PC-9 (cell line): ENCODE data around the gene PARP3. TPM values are rescaled to one million over a fixed set of nuclear protein-coding genes. Genes with fewer than 3 reads are reported as not detected.
"Not testable (repeated sequence)": the region's sequence is repeated elsewhere in the genome, so short reads cannot be mapped to it uniquely, and the experiment has no call there.

ENCODE experiments used
- BruUV-seq: library from RNA; stranded (reverse); fragments of 400-500 nt; replicated peaks from 2 replicates; lab custom pipeline; 2021; lab: Mats Ljungman, UMichigan
- CTCF ChIA-PET: fragments of 300-600 bp; sonication (Branson Sonifier 250); formaldehyde crosslinking; loops from one replicate; lab custom pipeline; 2022; ENCODE audit warnings: antibody characterized with exemption; lab: Charles Lee
- POLR2A ChIA-PET: fragments of 300-600 bp; sonication (Branson Sonifier 250); formaldehyde crosslinking; loops from one replicate; lab custom pipeline; 2022; ENCODE audit warnings: antibody characterized with exemption; ENCODE audit not compliant: unreplicated experiment; lab: Charles Lee
- DNase-seq, 2 experiments: peaks; one replicate each; pipeline versions ENCODE4 v3.0.0 to v3.0.0-alpha.2; 2015 to 2022; ENCODE audit warnings: mixed read lengths in 1 of 2
- H2AFZ ChIP-seq: fragments of 200-600 bp; sonication (generic); 2 replicates; pipeline ENCODE4 v1.8.1; 2017; ENCODE audit warnings: antibody characterized with exemption
- H3F3A ChIP-seq: fragments of 200-600 bp; sonication (generic); 2 replicates; pipeline ENCODE4 v1.8.1; 2017; ENCODE audit warnings: antibody characterized with exemption, mild to moderate bottlenecking, low read depth; ENCODE audit not compliant: insufficient read depth
- H3K27ac ChIP-seq: fragments of 200-600 bp; sonication (generic); 2 replicates; pipeline ENCODE4 v1.6.1; 2016; ENCODE audit warnings: mixed run types
- H3K27me3 ChIP-seq: fragments of 200-600 bp; sonication (generic); 2 replicates; pipeline ENCODE4 v1.6.1; 2016; ENCODE audit warnings: low read depth, mixed run types; ENCODE audit not compliant: insufficient read depth
- H3K36me3 ChIP-seq: fragments of 200-600 bp; sonication (generic); 2 replicates; pipeline ENCODE4 v1.6.1; 2016; ENCODE audit warnings: low read depth, mixed run types
- H3K4me1 ChIP-seq: fragments of 200-600 bp; sonication (generic); replicated peaks from 2 replicates; pipeline ENCODE4 v1.6.1; 2016; ENCODE audit warnings: mixed run types; ENCODE audit not compliant: insufficient read depth
- H3K4me2 ChIP-seq: fragments of 200-600 bp; sonication (generic); 2 replicates; pipeline ENCODE4 v1.6.1; 2017; ENCODE audit warnings: mixed run types
- H3K4me3 ChIP-seq: fragments of 200-600 bp; sonication (generic); 2 replicates; pipeline ENCODE4 v1.6.1; 2016; ENCODE audit warnings: mixed run types
- H3K79me2 ChIP-seq: fragments of 200-600 bp; sonication (generic); 2 replicates; pipeline ENCODE4 v1.6.1; 2017; ENCODE audit warnings: low read depth, mixed run types
- H3K9me2 ChIP-seq: fragments of 200-600 bp; sonication (generic); 2 replicates; pipeline ENCODE4 v1.8.1; 2017; ENCODE audit warnings: mild to moderate bottlenecking; ENCODE audit not compliant: insufficient read depth
- H3K9me3 ChIP-seq: fragments of 200-600 bp; sonication (generic); 2 replicates; pipeline ENCODE4 v1.8.1; 2016; ENCODE audit warnings: low read depth; ENCODE audit not compliant: insufficient read depth
- H4K20me1 ChIP-seq: fragments of 200-600 bp; sonication (generic); 2 replicates; pipeline ENCODE4 v1.8.1; 2017; ENCODE audit not compliant: insufficient read depth
- EZH2 ChIP-seq: fragments of 200-600 bp; sonication (generic); IDR thresholded peaks from 2 replicates; pipeline ENCODE4 v1.8.0; 2017; ENCODE audit warnings: antibody characterized with exemption, low read depth
- intact Hi-C: fragments of 100-400 bp; cut with micrococcal nuclease; formaldehyde crosslinking; loops from one replicate; pipeline ENCODE4 v1.10.0; 2022; ENCODE audit not compliant: unreplicated experiment
- total RNA-seq: library from RNA; stranded (reverse); gene quantifications from 2 replicates; pipeline ENCODE4 v1.2.3, GENCODE V29; 2021
- TF ChIP-seq, protein P1 (sequence below): fragments of 200-600 bp; sonication (generic); conservative IDR thresholded peaks from 2 replicates; pipeline ENCODE4 v1.6.1; 2017; ENCODE audit warnings: mixed run types, antibody characterized with exemption, mild to moderate bottlenecking, moderate library complexity

Gene PARP3
- total RNA-seq, 1 experiment from 2014 or later: 24.4 TPM

DNA sequence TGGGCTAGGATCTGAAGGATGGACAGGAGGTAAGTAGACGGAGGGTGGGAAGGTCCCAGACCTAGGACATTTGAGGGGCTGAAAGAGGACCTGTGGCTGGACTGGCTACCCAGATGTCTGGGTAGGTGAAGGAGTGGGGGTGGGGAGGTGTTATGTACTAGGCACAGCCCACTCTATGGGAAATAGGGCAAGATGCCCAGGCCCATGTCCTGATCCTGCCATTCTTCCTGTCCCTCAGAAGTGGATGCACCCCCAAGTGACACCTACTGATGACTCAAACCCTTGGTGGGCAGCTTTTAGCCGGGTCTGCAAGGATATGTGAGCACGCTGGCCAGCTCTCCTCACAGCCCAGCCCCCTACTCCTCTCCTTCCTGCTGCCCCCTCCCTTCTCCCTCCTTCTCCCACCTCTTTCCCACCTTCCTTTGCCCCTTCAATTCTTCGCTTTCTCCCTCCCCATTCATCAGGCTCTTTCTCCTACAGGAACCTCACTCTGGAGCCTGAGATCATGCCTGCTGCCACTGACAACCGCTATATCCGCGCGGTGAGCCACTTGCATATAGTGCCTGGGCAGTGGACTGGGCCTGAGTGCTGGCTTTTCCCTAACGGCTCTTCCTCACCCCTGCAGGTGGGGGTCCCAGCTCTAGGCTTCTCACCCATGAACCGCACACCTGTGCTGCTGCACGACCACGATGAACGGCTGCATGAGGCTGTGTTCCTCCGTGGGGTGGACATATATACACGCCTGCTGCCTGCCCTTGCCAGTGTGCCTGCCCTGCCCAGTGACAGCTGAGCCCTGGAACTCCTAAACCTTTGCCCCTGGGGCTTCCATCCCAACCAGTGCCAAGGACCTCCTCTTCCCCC lies 46.4 kb downstream of the PARP3 start:
- no peak overlapping the region for H3K27ac ChIP-seq
- no peak overlapping the region for H3K4me3 ChIP-seq
- DNase-seq: no peak
- H3K4me2 ChIP-seq: no peak overlapping the region
- H3F3A ChIP-seq: peaks cover 58% of the 10 kb centered on the region
- H3K9me2 ChIP-seq: no peaks in the 10 kb centered on the region
- H3K9me3 ChIP-seq: no peaks in the 10 kb centered on the region
- H3K27me3 ChIP-seq: no peaks in the 10 kb centered on the region
- no peak overlapping the region for H2AFZ ChIP-seq
- no TSS peak for BruUV-seq
- peaks cover 12% of the 10 kb centered on the region for H3K4me1 ChIP-seq
- CTCF ChIA-PET: no interaction called here
- POLR2A ChIA-PET: interaction anchor here (0.6 kb wide), 1 partner anchor 262 kb away, joined by 9 read pairs; no protein-coding TSS in a partner anchor
- intact Hi-C loops: no loop called here
- H3K36me3 ChIP-seq: peaks cover 9% of the 10 kb centered on the region; the same call in 1 of the 2 replicates
- 0 out of 2 replicates have a peak, but pooled peaks cover 10% of the 10 kb centered on the region for H4K20me1 ChIP-seq
- no peak for TF ChIP-seq EZH2
- TF ChIP-seq, protein P1, sequence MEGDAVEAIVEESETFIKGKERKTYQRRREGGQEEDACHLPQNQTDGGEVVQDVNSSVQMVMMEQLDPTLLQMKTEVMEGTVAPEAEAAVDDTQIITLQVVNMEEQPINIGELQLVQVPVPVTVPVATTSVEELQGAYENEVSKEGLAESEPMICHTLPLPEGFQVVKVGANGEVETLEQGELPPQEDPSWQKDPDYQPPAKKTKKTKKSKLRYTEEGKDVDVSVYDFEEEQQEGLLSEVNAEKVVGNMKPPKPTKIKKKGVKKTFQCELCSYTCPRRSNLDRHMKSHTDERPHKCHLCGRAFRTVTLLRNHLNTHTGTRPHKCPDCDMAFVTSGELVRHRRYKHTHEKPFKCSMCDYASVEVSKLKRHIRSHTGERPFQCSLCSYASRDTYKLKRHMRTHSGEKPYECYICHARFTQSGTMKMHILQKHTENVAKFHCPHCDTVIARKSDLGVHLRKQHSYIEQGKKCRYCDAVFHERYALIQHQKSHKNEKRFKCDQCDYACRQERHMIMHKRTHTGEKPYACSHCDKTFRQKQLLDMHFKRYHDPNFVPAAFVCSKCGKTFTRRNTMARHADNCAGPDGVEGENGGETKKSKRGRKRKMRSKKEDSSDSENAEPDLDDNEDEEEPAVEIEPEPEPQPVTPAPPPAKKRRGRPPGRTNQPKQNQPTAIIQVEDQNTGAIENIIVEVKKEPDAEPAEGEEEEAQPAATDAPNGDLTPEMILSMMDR: no peak
- H3K79me2 ChIP-seq: peaks cover 19% of the 10 kb centered on the region

DNA sequence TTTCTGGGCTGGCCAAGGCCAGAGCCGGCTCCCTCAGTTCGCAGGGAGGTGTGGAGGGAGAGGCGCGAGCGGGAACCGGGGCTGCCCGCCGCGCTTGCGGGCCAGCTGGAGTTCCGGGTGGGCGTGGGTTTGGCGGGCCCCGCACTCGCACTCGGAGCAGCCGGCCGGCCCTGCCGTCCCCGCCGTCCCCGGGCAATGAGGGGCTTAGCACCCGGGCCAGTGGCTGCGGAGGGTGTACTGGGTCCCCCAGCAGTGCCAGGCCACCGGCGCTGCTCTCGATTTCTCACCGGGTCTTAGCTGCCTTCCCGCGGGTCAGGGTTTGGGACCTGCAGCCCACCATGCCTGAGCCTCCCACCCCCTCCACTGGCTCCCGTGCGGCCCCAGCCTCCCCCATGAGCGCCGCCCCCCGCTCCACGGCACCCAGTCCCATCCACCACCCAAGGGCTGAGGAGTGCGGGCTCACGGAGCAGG lies 48.4 kb downstream of the PARP3 start:
- H3K4me2 ChIP-seq, H3K9me3 ChIP-seq, DNase-seq, BruUV-seq, H3K27me3 ChIP-seq, H3K27ac ChIP-seq, H2AFZ ChIP-seq, H4K20me1 ChIP-seq, H3K9me2 ChIP-seq, intact Hi-C loops, H3K4me3 ChIP-seq: not testable (repeated sequence)
- Histone ChIP-seq H3K79me2 (peaks cover 32% of the 10 kb centered on the region), H3F3A (peaks cover 69% of the 10 kb centered on the region), H3K4me1 (peaks cover 11% of the 10 kb centered on the region), H3K36me3 (peaks cover 24% of the 10 kb centered on the region)
- CTCF ChIA-PET: interaction anchor here (0.6 kb wide), 1 partner anchor 11 kb away, joined by 4 read pairs; no protein-coding TSS in a partner anchor
- POLR2A ChIA-PET: interaction anchor here (0.6 kb wide), 1 partner anchor 298 kb away, joined by 4 read pairs; no protein-coding TSS in a partner anchor

DNA sequence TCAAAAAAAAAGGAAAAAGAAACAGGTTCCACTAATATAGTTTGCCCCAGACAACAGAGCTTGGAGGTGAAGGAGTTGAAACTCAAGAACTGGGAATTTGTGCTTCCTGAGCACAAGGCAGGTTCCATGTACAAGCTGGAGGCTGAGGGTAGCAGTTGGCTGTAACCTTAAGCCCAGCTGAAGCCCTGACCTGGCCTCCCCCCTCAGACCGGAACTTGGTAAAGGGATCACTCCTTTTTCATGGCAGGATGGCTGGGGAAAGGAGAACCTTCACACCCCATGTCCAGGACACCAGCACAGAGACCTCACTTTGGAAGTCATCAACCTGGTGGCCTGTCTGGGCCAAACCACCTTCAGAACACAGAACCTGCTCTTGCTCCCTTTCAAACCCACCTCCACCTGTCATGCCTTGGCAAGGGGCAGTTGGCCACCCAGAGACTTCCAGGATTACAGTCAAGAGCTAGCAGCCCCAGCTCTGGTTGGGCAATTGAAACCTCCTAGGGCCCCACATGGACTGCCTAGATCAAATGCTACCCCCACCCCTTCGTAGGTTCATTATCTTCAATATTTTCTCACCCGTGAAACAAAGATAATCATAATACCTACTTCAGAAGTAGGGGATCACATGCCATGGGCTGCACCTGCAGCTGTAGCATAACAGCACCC lies 50.0 kb downstream of the PARP3 start:
- peaks cover 35% of the 10 kb centered on the region for H3K79me2 ChIP-seq
- peaks cover 11% of the 10 kb centered on the region for H3K4me1 ChIP-seq
- H3K27me3 ChIP-seq: no peaks in the 10 kb centered on the region
- no peak overlapping the region for H3K4me2 ChIP-seq
- H3F3A ChIP-seq: peaks cover 71% of the 10 kb centered on the region
- H2AFZ ChIP-seq: no peak overlapping the region
- ChIA-PET CTCF (no interaction called here), POLR2A (interaction anchor here (0.6 to 0.7 kb wide), 3 partner anchors 9 to 60 kb away, joined by 3 to 5 read pairs (median 4); partner anchors contain the start of gene PCBP4)
- no peak overlapping the region for H3K27ac ChIP-seq
- H3K9me3 ChIP-seq: no peaks in the 10 kb centered on the region
- 0 out of 2 replicates have a peak, but pooled peaks cover 10% of the 10 kb centered on the region for H4K20me1 ChIP-seq
- H3K36me3 ChIP-seq: peaks cover 24% of the 10 kb centered on the region
- BruUV-seq: no TSS peak
- TF ChIP-seq EZH2: no peak
- TF ChIP-seq, protein P1: no peak
- no peak overlapping the region for H3K4me3 ChIP-seq
- intact Hi-C loops: no loop called here
- DNase-seq: no peak
- H3K9me2 ChIP-seq: no peaks in the 10 kb centered on the region

DNA sequence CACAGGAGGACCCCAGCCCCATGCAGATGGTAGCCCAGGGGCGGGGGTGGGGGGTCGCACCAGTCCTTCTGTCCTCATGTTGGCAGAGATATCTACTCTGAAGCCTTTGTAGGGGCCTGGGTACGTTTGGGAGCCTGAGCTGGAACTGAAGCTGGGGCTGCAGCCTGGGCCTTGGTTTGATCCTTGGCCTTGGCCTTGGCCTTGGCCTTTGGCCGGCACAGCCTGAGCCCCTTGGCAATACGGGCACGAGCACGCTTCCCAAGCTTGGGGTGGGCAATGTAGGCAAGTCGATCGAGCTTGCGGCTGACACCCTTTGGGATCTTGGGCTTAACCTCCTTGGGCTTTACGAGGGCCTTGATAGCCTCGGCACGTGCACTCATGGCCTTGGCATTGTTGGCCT lies 51.5 kb downstream of the PARP3 start:
- H2AFZ ChIP-seq, POLR2A ChIA-PET, CTCF ChIA-PET, H3K27me3 ChIP-seq, H3K27ac ChIP-seq, H3K9me3 ChIP-seq, H4K20me1 ChIP-seq, H3K9me2 ChIP-seq, intact Hi-C loops, BruUV-seq, DNase-seq, H3K4me3 ChIP-seq: not testable (repeated sequence)
- Histone ChIP-seq H3K36me3 (peaks cover 24% of the 10 kb centered on the region), H3K79me2 (peaks cover 35% of the 10 kb centered on the region), H3K4me1 (peaks cover 19% of the 10 kb centered on the region), H3K4me2 (peak overlapping the region; percentile 100; the same call in 1 of the 2 replicates), H3F3A (peaks cover 67% of the 10 kb centered on the region)
